GM19468 (cell line): ENCODE data around the gene EAF1.
"Not testable (repeated sequence)": the region's sequence is repeated elsewhere in the genome, so short reads cannot be mapped to it uniquely, and the experiment has no call there.

Source experiments
- ATAC-seq: cut with Tn5 transposase; IDR thresholded peaks from one replicate; pipeline ENCODE4 v1.9.1; 2021; ENCODE audit warnings: mild to moderate bottlenecking, moderate library complexity, moderate number of reproducible peaks; ENCODE audit not compliant: unreplicated experiment; ENCODE audit errors: extremely low read depth

EAF1 gene

DNA sequence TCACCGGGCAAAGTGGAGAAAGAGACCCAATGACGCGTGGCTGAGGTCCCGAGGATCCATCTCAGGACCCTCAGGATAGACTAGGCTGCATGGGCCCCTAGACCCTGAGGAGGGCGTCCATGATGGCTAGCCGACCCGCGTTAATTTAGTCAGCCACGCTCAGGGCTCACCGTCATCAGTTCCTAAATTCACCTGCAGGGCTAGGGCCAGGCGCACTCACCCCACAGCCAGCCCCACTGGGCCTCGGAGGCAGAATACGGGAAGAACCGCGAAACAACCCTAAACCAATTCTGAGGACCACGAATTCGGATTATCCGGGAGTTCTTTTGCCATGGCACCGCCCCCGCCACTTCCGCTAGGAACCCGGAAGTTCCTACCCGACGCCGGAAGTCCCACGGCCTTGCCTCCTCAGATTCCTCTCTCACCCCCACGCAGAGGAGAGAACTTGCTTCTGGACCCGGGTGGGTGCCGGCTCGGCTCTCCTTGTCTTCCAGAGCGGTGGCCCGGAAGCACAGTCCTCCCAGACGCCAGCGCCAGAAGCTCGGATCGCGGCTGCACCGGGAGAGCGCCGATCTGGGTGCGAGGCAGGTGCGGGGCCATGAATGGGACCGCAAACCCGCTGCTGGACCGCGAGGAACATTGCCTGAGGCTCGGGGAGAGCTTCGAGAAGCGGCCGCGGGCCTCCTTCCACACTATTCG lies at the start of gene EAF1, which contains the start of gene METTL6:
TSS of gene EAF1 (plus strand) at position 417 of the 699 bp plus-strand sequence. CDS start at position 599, 182 bp downstream.
TSS of gene METTL6 (minus strand) at position 363 of the 699 bp plus-strand sequence. CDS start 1,033 bp downstream, outside the sequence.
- ATAC-seq = no peak

- ATAC-seq = peak; percentile 55
Measured at GRCh38 chr3:15377961-15378791, 49.2 kb upstream of the EAF1 start.

- no peak for ATAC-seq
Measured at GRCh38 chr3:15380980-15381890, 46.2 kb upstream of the EAF1 start.

GRCh38 chr3:15382405-15382923 lies 44.9 kb upstream of the EAF1 start:
- ATAC-seq = no peak

DNA sequence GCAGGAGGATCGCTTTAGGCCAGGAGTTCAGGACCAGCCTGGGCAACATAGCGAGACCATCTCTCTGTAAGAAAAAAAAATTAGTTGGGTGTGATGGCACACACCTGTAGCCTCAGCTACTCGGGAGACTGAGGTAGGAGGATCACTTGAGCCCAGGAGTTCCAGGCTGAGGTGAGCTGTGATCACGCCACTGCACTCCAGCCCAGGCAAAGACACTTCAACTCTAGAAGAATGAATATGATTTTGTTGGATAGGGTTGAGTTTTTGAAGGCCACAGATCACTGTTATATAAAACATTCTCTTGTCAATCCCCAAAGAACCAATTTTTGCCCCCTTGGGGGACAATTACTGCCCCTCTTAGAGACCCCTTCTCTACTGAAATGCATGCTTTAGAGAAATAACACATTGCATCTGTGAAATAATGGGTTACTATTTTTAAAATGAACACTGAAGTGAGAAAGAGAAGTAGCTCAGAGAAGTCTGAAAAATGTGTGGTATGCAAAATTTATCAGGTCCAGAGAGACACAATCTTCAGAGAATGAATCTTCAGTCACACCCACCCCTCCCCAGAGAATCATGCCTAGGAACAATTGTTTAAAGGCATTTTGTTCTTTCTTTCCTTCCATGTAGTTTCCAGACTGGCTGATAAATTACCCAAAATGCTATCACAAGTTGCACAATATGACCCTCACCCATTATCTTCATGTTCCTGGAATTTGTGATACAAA lies 42.7 kb upstream of the EAF1 start:
- no peak for ATAC-seq

GRCh38 chr3:15385238-15385695 lies 42.1 kb upstream of the EAF1 start:
- not testable (repeated sequence) for ATAC-seq

GRCh38 chr3:15385901-15386653 lies 41.3 kb upstream of the EAF1 start:
- no peak for ATAC-seq

DNA sequence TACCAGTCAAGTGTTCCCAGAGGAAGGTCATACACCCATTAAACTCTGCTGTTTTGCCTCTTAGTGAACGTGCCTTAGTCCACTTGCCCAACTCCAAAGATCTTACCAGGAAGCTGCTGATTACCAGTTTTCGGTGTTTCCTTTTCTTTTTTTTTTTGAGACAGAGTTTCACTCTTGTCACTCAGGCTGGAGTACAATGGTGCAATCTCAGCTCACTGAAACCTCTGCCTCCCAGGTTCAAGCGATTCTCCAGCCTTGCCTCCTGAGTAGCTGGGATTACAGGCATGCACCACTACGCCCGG lies 40.8 kb upstream of the EAF1 start:
- not testable (repeated sequence) for ATAC-seq

- no peak for ATAC-seq
Measured at GRCh38 chr3:15387171-15387581, 40.2 kb upstream of the EAF1 start.

GRCh38 chr3:15387735-15388134 lies 39.7 kb upstream of the EAF1 start:
- no peak for ATAC-seq

DNA sequence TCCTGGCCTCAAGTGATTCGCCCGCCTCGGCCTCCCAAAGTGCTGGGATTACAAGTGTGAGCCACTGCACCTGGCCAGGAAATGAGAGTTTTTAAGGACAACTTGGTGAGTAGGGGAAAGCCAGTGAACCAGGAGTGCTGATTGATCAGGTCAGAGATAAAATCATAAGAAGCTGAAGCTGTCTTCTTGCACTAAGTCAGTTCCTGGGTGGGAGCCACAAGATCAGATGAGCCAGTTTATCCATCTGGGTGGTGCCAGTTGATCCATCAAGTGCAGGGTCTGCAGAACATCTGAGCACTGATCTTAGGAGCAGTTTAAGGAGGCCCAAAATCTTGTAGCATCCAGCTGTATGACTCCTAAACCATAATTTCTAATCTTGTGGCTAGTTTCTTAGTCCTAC lies 39.1 kb upstream of the EAF1 start:
- ATAC-seq = not testable (repeated sequence)

DNA sequence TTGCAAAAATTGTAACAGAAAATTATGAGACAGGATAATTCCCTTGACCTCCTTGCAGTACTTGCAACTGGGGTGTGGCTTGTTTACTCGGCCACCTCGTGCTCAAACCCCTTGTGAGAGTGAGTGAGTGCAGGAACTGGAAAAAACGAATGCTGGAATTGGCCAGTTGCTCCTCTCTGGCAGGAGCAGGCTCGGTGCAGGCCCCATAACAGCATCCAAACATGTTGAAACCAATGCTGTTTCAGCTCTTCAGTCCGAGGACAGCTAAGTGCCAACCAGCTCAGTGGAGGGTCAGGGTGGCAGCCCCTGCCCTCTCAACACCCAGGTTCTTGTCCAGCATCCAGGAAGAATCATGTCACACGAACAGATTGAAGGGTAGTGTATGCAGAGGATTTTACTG lies 36.9 kb upstream of the EAF1 start:
- ATAC-seq = no peak

GRCh38 chr3:15391007-15391406 lies 36.4 kb upstream of the EAF1 start:
- no peak for ATAC-seq

DNA sequence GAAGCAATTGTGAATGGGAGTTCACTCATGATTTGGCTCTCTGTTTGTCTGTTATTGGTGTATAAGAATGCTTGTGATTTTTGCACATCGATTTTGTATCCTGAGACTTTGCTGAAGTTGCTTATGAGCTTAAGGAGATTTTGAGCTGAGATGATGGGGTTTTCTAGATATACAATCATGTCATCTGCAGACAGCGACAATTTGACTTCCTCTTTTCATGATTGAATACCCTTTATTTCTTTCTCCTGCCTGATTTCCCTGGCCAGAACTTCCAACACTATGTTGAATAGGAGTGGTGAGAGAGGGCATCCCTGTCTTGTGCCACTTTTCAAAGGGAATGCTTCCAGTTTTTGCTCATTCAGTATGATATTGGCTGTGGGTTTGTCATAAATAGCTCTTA lies 34.1 kb upstream of the EAF1 start:
- not testable (repeated sequence) for ATAC-seq

DNA sequence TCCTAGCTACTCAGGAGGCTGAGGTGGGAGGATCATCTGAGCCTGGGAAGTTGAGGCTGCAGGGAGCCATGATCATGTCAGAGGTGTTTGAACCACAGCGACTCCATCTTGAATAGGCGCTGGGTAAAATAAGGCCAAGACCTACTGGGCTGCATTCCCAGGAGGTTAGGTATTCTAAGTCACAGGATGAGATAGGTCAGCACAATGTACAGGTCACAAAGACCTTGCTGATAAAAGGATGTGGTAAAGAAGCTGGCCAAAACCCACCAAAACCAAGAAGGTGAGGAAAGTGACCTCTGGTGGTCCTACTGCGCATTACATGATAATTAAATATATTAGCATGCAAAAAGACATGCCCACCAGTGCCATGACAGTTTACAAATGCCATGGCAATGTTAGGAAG lies 28.7 kb upstream of the EAF1 start:
- ATAC-seq = not testable (repeated sequence)

DNA sequence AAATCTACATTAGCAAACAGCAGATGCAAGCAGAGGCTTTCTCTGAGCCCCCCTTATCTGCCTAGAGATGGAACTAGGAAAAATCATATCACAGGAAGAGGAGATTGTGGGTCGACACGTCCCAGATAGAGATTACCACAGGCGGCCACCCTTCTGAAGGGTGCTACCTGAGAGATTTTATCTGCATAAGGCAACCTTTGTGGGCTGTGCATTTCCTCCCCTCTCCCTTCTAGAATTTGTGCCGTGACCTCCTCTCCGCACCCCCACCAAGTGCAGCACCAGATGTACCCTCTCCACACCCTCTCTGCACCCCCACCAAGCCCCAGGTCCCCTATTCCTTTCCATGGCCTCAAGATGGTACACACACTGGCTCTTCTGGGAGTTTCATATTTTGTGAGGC lies 27.4 kb upstream of the EAF1 start:
- no peak for ATAC-seq

- ATAC-seq = no peak
Measured at GRCh38 chr3:15401936-15402335, 25.5 kb upstream of the EAF1 start.

DNA sequence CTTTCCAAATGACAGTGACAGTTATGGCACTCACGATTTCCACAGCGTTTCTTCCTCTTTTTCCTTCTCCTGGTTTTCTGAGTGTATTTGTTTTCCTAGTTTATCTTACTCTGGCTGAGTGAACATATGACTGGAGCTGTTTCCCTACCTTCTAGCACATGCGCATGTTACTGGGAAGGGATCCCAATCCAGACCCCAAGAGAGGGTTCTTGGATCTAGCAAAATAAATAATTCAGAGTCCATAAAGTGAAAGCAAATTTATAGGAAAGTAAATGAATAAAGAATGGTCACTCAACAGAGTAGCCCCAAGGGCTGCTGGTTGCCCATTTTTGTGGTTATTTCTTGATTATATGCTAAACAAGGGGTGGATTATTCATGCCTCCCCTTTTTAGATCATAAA lies 23.9 kb upstream of the EAF1 start:
- ATAC-seq = no peak

GRCh38 chr3:15403965-15404364 lies 23.4 kb upstream of the EAF1 start:
- no peak for ATAC-seq
